HepG2 (cell line): ENCODE measurements around the gene R3HDM4.

ENCODE experiments used
- ETV6 ChIP-seq: sonication (generic); formaldehyde crosslinking; conservative IDR thresholded peaks from 2 replicates; pipeline ENCODE4 v1.4.0; 2020; ENCODE audit warnings: missing genetic modification reagents
- HDAC2 ChIP-seq: sonication (generic); formaldehyde crosslinking; IDR thresholded peaks from 2 replicates; pipeline ENCODE4 v1.4.0; 2020; ENCODE audit warnings: missing genetic modification reagents
- HOXD1 ChIP-seq: sonication (generic); formaldehyde crosslinking; IDR thresholded peaks from 2 replicates; pipeline ENCODE4 v1.5.0; 2020; ENCODE audit warnings: missing genetic modification reagents
- MAZ ChIP-seq, 2 experiments: sonication (generic) in 1 of 2; formaldehyde crosslinking in 1 of 2; IDR thresholded peaks; 2 replicates each; pipeline versions ENCODE4 v1.5.0 to v1.6.1; 2012 to 2020; ENCODE audit warnings: low read depth in 2 of 2, mild to moderate bottlenecking in 2 of 2, borderline replicate concordance in 1 of 2, improper control_type of control experiment in 1 of 2, low read length in 1 of 2, missing genetic modification reagents in 1 of 2, moderate library complexity in 1 of 2
- SATB2 ChIP-seq: sonication (generic); formaldehyde crosslinking; IDR thresholded peaks from 2 replicates; pipeline ENCODE4 v1.5.0; 2020; ENCODE audit warnings: missing genetic modification reagents
- SMC3 ChIP-seq: IDR thresholded peaks from 2 replicates; pipeline ENCODE4 v1.6.1; 2011; ENCODE audit warnings: low read length, improper control_type of control experiment
- TAF1 ChIP-seq: sonication (generic); formaldehyde crosslinking; IDR thresholded peaks from 2 replicates; pipeline ENCODE4 v1.4.0; 2020; ENCODE audit warnings: missing genetic modification reagents
- TBP ChIP-seq: sonication (generic); formaldehyde crosslinking; IDR thresholded peaks from 2 replicates; pipeline ENCODE4 v1.5.0; 2020; ENCODE audit warnings: missing genetic modification reagents
- ZNF407 ChIP-seq: sonication (generic); formaldehyde crosslinking; IDR thresholded peaks from one replicate; pipeline ENCODE4 v1.5.1; 2020; ENCODE audit warnings: mild to moderate bottlenecking, missing genetic modification reagents; ENCODE audit errors: not compliant biosample characterization
- ZNF530 ChIP-seq: sonication (generic); formaldehyde crosslinking; IDR thresholded peaks from 2 replicates; pipeline ENCODE4 v1.5.0; 2020; ENCODE audit warnings: low read depth, mild to moderate bottlenecking, missing genetic modification reagents
- TF ChIP-seq, protein P1 (sequence below): sonication (generic); formaldehyde crosslinking; IDR thresholded peaks from 2 replicates; pipeline ENCODE4 v1.5.0; 2020; ENCODE audit warnings: mild to moderate bottlenecking, missing genetic modification reagents, moderate library complexity

DNA sequence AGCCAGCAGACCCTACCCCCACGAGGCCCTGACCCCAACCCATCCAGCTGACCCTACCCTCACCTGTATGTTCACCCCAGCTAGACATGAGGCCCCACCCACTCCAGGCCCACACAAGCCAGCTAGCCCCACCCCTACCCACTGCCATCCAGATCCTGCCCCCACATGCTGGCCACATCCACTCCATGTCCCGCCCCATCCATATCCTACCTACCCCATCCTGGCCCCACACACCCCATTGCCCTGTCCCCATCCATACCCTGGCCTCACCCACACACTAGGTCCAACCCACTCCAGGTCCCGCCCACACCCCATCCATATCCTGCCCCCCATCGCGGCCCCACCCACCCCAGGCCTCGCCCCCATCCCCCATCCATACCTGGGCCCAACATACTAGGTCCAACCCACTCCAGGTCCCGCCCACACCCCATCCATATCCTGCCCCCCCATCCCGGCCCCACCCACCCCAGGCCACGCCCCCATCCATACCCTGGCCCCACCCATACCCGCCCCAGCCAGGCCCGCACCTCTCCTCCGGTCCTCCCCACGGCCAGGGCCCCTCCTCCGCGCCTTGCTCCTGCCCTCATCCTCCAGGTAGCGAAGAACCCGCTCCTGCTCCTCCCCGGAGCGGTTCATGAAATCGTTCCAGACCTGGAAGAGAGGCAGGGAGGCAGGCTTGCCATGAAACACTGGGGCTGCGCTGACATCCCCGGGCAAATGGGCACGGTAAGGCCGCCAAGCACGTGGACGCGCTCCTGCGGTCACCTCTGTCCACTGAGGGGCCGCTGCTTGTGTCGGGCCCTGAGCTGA lies 12.5 kb downstream of the R3HDM4 start:
- TF ChIP-seq HOXD1 (no peak), MAZ (IDR thresholded peaks at IDR 0.05; ENCODE audit: borderline replicate concordance, low read depth, low read length) (no peak), MAZ (CRISPR knock-in tag; IDR thresholded peaks at IDR 0.05; ENCODE audit: low read depth) (no peak), SATB2 (CRISPR knock-in tag) (no peak), ZNF407 (CRISPR knock-in tag) (no peak), HDAC2 (no peak), ZNF530 (no peak), TBP (CRISPR knock-in tag) (no peak), SMC3 (no peak), ETV6 (CRISPR knock-in tag) (no peak), TAF1 (CRISPR knock-in tag) (no peak)
- TF ChIP-seq, protein P1, sequence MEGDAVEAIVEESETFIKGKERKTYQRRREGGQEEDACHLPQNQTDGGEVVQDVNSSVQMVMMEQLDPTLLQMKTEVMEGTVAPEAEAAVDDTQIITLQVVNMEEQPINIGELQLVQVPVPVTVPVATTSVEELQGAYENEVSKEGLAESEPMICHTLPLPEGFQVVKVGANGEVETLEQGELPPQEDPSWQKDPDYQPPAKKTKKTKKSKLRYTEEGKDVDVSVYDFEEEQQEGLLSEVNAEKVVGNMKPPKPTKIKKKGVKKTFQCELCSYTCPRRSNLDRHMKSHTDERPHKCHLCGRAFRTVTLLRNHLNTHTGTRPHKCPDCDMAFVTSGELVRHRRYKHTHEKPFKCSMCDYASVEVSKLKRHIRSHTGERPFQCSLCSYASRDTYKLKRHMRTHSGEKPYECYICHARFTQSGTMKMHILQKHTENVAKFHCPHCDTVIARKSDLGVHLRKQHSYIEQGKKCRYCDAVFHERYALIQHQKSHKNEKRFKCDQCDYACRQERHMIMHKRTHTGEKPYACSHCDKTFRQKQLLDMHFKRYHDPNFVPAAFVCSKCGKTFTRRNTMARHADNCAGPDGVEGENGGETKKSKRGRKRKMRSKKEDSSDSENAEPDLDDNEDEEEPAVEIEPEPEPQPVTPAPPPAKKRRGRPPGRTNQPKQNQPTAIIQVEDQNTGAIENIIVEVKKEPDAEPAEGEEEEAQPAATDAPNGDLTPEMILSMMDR (CRISPR knock-in tag), result no peak
